Sciatic nerve (tissue), 2 donors: ENCODE data around the gene BBS1. TPM values are rescaled to one million over a fixed set of nuclear protein-coding genes. Genes with fewer than 3 reads are reported as not detected.
"Not testable (repeated sequence)": the region's sequence is repeated elsewhere in the genome, so short reads cannot be mapped to it uniquely, and the experiment has no call there.

Experiments
- ATAC-seq: fragments of 200-7000 bp; cut with Tn5 transposase; one replicate; pipeline ENCODE4 v1.9.1; 2020; ENCODE audit warnings: mild to moderate bottlenecking, moderate library complexity
- DNase-seq: peaks from one replicate; pipeline ENCODE4 v3.0.0-alpha.2; 2020; ENCODE audit warnings: low spot score
- intact Hi-C: fragments of 100-400 bp; cut with DNase I; formaldehyde crosslinking; loops from one replicate; pipeline ENCODE4 v1.14.2; 2022
- total RNA-seq: library from RNA; stranded (reverse); fragmentation: NEBNext Ultra II Directional; extraction: Animal tissue kit (Norgen Biotek cat#: 25700); gene quantifications from one replicate; pipeline ENCODE4 v1.2.1, GENCODE V29; 2021
- donor health status: DM: no; HTN: no; CAD: no.
- donor health status: DM: no; HTN: no; CAD: no.

The BBS1 gene
- total RNA-seq = 47.6 TPM

GRCh38 chr11:66510271-66510989 lies at the start of gene BBS1:
Gene BBS1, plus strand, starts transcription at chr11:66510635. Its CDS starts 25 bp downstream, at chr11:66510660.
- intact Hi-C loops = no loop called here
- peak; percentile 94 for DNase-seq
- ATAC-seq = peak; percentile 98

- ATAC-seq = no peak
- intact Hi-C loops = no loop called here
- DNase-seq = no peak
Observed at GRCh38 chr11:66462010-66462409, 48.4 kb upstream of the BBS1 start.

GRCh38 chr11:66462911-66463310 lies 47.5 kb upstream of the BBS1 start:
- DNase-seq (no peak), ATAC-seq (no peak)
- intact Hi-C loops = no loop called here

- intact Hi-C loops, ATAC-seq, DNase-seq: not testable (repeated sequence)
Observed at GRCh38 chr11:66464116-66464515, 46.3 kb upstream of the BBS1 start.

- ATAC-seq (no peak), DNase-seq (no peak)
- intact Hi-C loops = no loop called here
Observed at GRCh38 chr11:66464916-66465315, 45.5 kb upstream of the BBS1 start.

GRCh38 chr11:66465373-66466224 lies 44.8 kb upstream of the BBS1 start:
- DNase-seq = no peak
- no peak for ATAC-seq
- intact Hi-C loops = no loop called here

- ATAC-seq = peak; percentile 99
- intact Hi-C loops = no loop called here
- DNase-seq = peak; percentile 98
Observed at GRCh38 chr11:66466225-66467033, 44.0 kb upstream of the BBS1 start, which contains the start of gene PELI3. Gene PELI3, plus strand, starts transcription at chr11:66466905. Its CDS starts 1,224 bp downstream, at chr11:66468129.

GRCh38 chr11:66467034-66467659 lies 43.3 kb upstream of the BBS1 start:
- ATAC-seq (no peak), DNase-seq (no peak)
- intact Hi-C loops = no loop called here

GRCh38 chr11:66467756-66468155 lies 42.7 kb upstream of the BBS1 start:
- ATAC-seq (peak; percentile 33), DNase-seq (no peak)
- intact Hi-C loops = no loop called here

GRCh38 chr11:66468691-66469090 lies 41.7 kb upstream of the BBS1 start:
- DNase-seq = no peak
- ATAC-seq = no peak
- intact Hi-C loops = no loop called here

- intact Hi-C loops = no loop called here
- no peak for DNase-seq
- no peak for ATAC-seq
Observed at GRCh38 chr11:66469441-66469840, 41.0 kb upstream of the BBS1 start.

- intact Hi-C loops = no loop called here
- ATAC-seq = no peak
- no peak for DNase-seq
Observed at GRCh38 chr11:66470015-66470414, 40.4 kb upstream of the BBS1 start.

- intact Hi-C loops = no loop called here
- ATAC-seq (no peak), DNase-seq (no peak)
Observed at GRCh38 chr11:66471142-66471541, 39.3 kb upstream of the BBS1 start.

- no peak for ATAC-seq
- intact Hi-C loops = no loop called here
- no peak for DNase-seq
Observed at GRCh38 chr11:66472054-66472453, 38.4 kb upstream of the BBS1 start.

- ATAC-seq (no peak), DNase-seq (no peak)
- intact Hi-C loops = no loop called here
Observed at GRCh38 chr11:66473167-66473566, 37.3 kb upstream of the BBS1 start.

GRCh38 chr11:66473608-66474515 lies 36.6 kb upstream of the BBS1 start:
- no peak for ATAC-seq
- no peak for DNase-seq
- intact Hi-C loops = no loop called here

GRCh38 chr11:66475349-66476172 lies 34.9 kb upstream of the BBS1 start:
- intact Hi-C loops = no loop called here
- ATAC-seq (no peak), DNase-seq (no peak)
